Aorta (tissue), 5 donors: ENCODE results near the gene RIMS1. TPM values are rescaled to one million over a fixed set of nuclear protein-coding genes. Genes with fewer than 3 reads are reported as not detected.

ENCODE experiments used
- ATAC-seq: fragments of 200-7000 bp; cut with Tn5 transposase; one replicate; pipeline ENCODE4 v1.9.1; 2022; ENCODE audit warnings: moderate library complexity; ENCODE audit not compliant: low FRiP score
- DNase-seq, 2 donors: peaks; one replicate each; pipeline ENCODE4 v3.0.0-alpha.2; 2020
- H3K27ac ChIP-seq, 2 donors: one replicate each; pipeline ENCODE4 v1.5.1; 2013; ENCODE audit warnings: low read length in 2 of 2, mild to moderate bottlenecking in 2 of 2, moderate library complexity in 2 of 2, control low read depth in 1 of 2, inconsistent platforms in 1 of 2, low read depth in 1 of 2
- H3K27me3 ChIP-seq, 2 donors: one replicate each; pipeline ENCODE4 v1.6.1; 2013; ENCODE audit warnings: control low read depth in 1 of 2, low read length in 1 of 2, mild to moderate bottlenecking in 1 of 2, moderate library complexity in 1 of 2; ENCODE audit not compliant: insufficient read depth in 2 of 2, control insufficient read depth in 1 of 2
- H3K36me3 ChIP-seq, 2 donors: one replicate each; pipeline ENCODE4 v1.6.1; 2013; ENCODE audit warnings: control low read depth in 1 of 2, low read length in 1 of 2, mild to moderate bottlenecking in 1 of 2; ENCODE audit not compliant: insufficient read depth in 2 of 2, control insufficient read depth in 1 of 2
- H3K4me1 ChIP-seq, 2 donors: one replicate each; pipeline ENCODE4 v1.6.1; 2013; ENCODE audit warnings: low read length in 2 of 2, control low read depth in 1 of 2, mild to moderate bottlenecking in 1 of 2, moderate library complexity in 1 of 2; ENCODE audit not compliant: insufficient read depth in 2 of 2, control insufficient read depth in 1 of 2
- H3K4me3 ChIP-seq, 2 donors: one replicate each; pipeline ENCODE4 v1.5.1; 2013; ENCODE audit warnings: low read length in 2 of 2, control low read depth in 1 of 2, mild to moderate bottlenecking in 1 of 2
- H3K9me3 ChIP-seq: one replicate; pipeline ENCODE4 v1.6.1; 2013; ENCODE audit warnings: mild to moderate bottlenecking, low read length; ENCODE audit not compliant: control insufficient read depth
- WGBS, 2 donors: extraction: QIAGEN DNeasy Blood & Tissue Kit; methylation state at CpG; one replicate each; pipeline ENCODE4 v1.1.7; 2013; 5-methylcytosine and 5-hydroxymethylcytosine counted together
- intact Hi-C, 2 donors: fragments of 100-400 bp; cut with DNase I; formaldehyde crosslinking; loops; one replicate each; pipeline versions ENCODE4 v1.14.2 to v1.15.0; 2022
- polyA plus RNA-seq, 2 donors: library from polyadenylated mRNA; stranded (reverse); fragments of 200-250 nt; gene quantifications; one replicate each; pipeline ENCODE4 v1.2.3, GENCODE V29; 2013
- total RNA-seq, 2 donors: library from RNA; stranded (reverse); fragmentation: NEBNext Ultra II Directional; extraction: Animal tissue kit (Norgen Biotek cat#: 25700); gene quantifications; one replicate each; pipeline ENCODE4 v1.2.1, GENCODE V29; 2021
- donor health status: healthy with polysubstance abuse.
- donor health status: Bipolar disorder and iron deficiency.
- donor health status: DM: no; HTN: no; CAD: no.
- donor health status: DM: no; HTN: no; CAD: no.
- donor health status: DM: yes; HTN: yes; CAD: no.

The RIMS1 gene
- total and polyA plus RNA-seq, 4 donors = under 0.01 to 5.7 (median 4.8) TPM; not detected in 1

- 21 to 27% methylated on average over 2 of the region's 2 CpGs for WGBS, 2 donors
- intact Hi-C loops = no loop called here
- H3K4me1 ChIP-seq = no peaks in the 10 kb centered on the region
- no peak overlapping the region for H3K27ac ChIP-seq
- DNase-seq = no peak
- no peaks in the 10 kb centered on the region for H3K9me3 ChIP-seq
- no peak overlapping the region for H3K4me3 ChIP-seq
- no peaks in the 10 kb centered on the region for H3K27me3 ChIP-seq
- ATAC-seq = no peak
- H3K36me3 ChIP-seq = no peaks in the 10 kb centered on the region
These were observed 161.7 kb downstream of the RIMS1 start for GRCh38 chr6:72048080-72048479.

- H3K4me1 ChIP-seq = no peaks in the 10 kb centered on the region
- no peaks in the 10 kb centered on the region for H3K27me3 ChIP-seq
- H3K36me3 ChIP-seq = no peaks in the 10 kb centered on the region
- DNase-seq (no peak), ATAC-seq (no peak)
- H3K4me3 ChIP-seq = no peak overlapping the region
- no peaks in the 10 kb centered on the region for H3K9me3 ChIP-seq
- no peak overlapping the region for H3K27ac ChIP-seq
- 84 to 85% methylated on average over 3 of the region's 3 CpGs for WGBS, 2 donors
- intact Hi-C loops = no loop called here
These were observed 163.0 kb downstream of the RIMS1 start for GRCh38 chr6:72049376-72049775.

GRCh38 chr6:72061286-72061685 lies 174.9 kb downstream of the RIMS1 start:
- Histone ChIP-seq H3K9me3 (no peaks in the 10 kb centered on the region), H3K27me3 (no peaks in the 10 kb centered on the region), H3K4me1 (no peaks in the 10 kb centered on the region), H3K36me3 (no peaks in the 10 kb centered on the region), H3K4me3 (no peak overlapping the region), H3K27ac (no peak overlapping the region)
- WGBS, 2 donors = 56 to 76% methylated on average over 6 of the region's 6 CpGs
- ATAC-seq = no peak
- intact Hi-C loops = no loop called here
- no peak for DNase-seq

GRCh38 chr6:72064399-72064975 lies 178.1 kb downstream of the RIMS1 start:
- WGBS, 2 donors = 73% methylated on average over 7 of the region's 7 CpGs
- Histone ChIP-seq H3K9me3 (no peaks in the 10 kb centered on the region), H3K36me3 (no peaks in the 10 kb centered on the region), H3K4me3 (no peak overlapping the region), H3K27ac (no peak overlapping the region), H3K27me3 (no peaks in the 10 kb centered on the region), H3K4me1 (no peaks in the 10 kb centered on the region)
- ATAC-seq (no peak), DNase-seq (no peak)
- intact Hi-C loops = no loop called here

GRCh38 chr6:72078096-72078495 lies 191.7 kb downstream of the RIMS1 start:
- H3K4me1 ChIP-seq = no peaks in the 10 kb centered on the region
- ATAC-seq (no peak), DNase-seq (no peak)
- H3K36me3 ChIP-seq = no peaks in the 10 kb centered on the region
- no peaks in the 10 kb centered on the region for H3K9me3 ChIP-seq
- no peaks in the 10 kb centered on the region for H3K27me3 ChIP-seq
- intact Hi-C loops = no loop called here
- H3K27ac ChIP-seq = no peak overlapping the region
- WGBS, 2 donors = 82 to 88% methylated on average over 1 of the region's 1 CpG
- H3K4me3 ChIP-seq = no peak overlapping the region

- DNase-seq = no peak
- H3K27ac ChIP-seq = no peak overlapping the region
- H3K36me3 ChIP-seq = no peaks in the 10 kb centered on the region
- intact Hi-C loops = loop anchor here in 1 of 2 donors (5.0 to 10.0 kb wide), 2 partner anchors 456 to 548 kb away; no protein-coding TSS in a partner anchor
- no peaks in the 10 kb centered on the region for H3K27me3 ChIP-seq
- no peak for ATAC-seq
- 76 to 87% methylated on average over 2 of the region's 2 CpGs for WGBS, 2 donors
- no peaks in the 10 kb centered on the region for H3K4me1 ChIP-seq
- no peak overlapping the region for H3K4me3 ChIP-seq
- H3K9me3 ChIP-seq = no peaks in the 10 kb centered on the region
These were observed 194.1 kb downstream of the RIMS1 start for GRCh38 chr6:72080260-72080941.

GRCh38 chr6:72081871-72082270 lies 195.5 kb downstream of the RIMS1 start:
- no peak overlapping the region for H3K4me3 ChIP-seq
- DNase-seq (no peak), ATAC-seq (no peak)
- H3K4me1 ChIP-seq = no peaks in the 10 kb centered on the region
- no peaks in the 10 kb centered on the region for H3K36me3 ChIP-seq
- intact Hi-C loops = loop anchor here in 1 of 2 donors (5.0 to 10.0 kb wide), 2 partner anchors 457 to 550 kb away; no protein-coding TSS in a partner anchor
- no peaks in the 10 kb centered on the region for H3K9me3 ChIP-seq
- no peaks in the 10 kb centered on the region for H3K27me3 ChIP-seq
- H3K27ac ChIP-seq = no peak overlapping the region

GRCh38 chr6:72083976-72084375 lies 197.6 kb downstream of the RIMS1 start:
- ATAC-seq (no peak), DNase-seq (no peak)
- H3K9me3 ChIP-seq = no peaks in the 10 kb centered on the region
- H3K27me3 ChIP-seq = no peaks in the 10 kb centered on the region
- H3K27ac ChIP-seq = no peak overlapping the region
- 45 to 90% methylated on average over 1 of the region's 1 CpG for WGBS, 2 donors
- no peaks in the 10 kb centered on the region for H3K4me1 ChIP-seq
- no peak overlapping the region for H3K4me3 ChIP-seq
- intact Hi-C loops = loop anchor here (2.0 to 10.0 kb wide), 3 partner anchors 459 to 552 kb away; no protein-coding TSS in a partner anchor
- no peaks in the 10 kb centered on the region for H3K36me3 ChIP-seq

- no peaks in the 10 kb centered on the region for H3K4me1 ChIP-seq
- ATAC-seq = no peak
- no peak overlapping the region for H3K4me3 ChIP-seq
- no peak for DNase-seq
- no peak overlapping the region for H3K27ac ChIP-seq
- WGBS, 2 donors = 0% methylated on average over 1 of the region's 1 CpG
- no peaks in the 10 kb centered on the region for H3K9me3 ChIP-seq
- intact Hi-C loops = loop anchor here (2.0 to 10.0 kb wide), 4 partner anchors 460 to 553 kb away; no protein-coding TSS in a partner anchor
- H3K27me3 ChIP-seq = no peaks in the 10 kb centered on the region
- no peaks in the 10 kb centered on the region for H3K36me3 ChIP-seq
These were observed 198.7 kb downstream of the RIMS1 start for GRCh38 chr6:72084992-72085569.
